Measurements from ENCODE around the gene ALDH1B1. TPM values are rescaled to one million over a fixed set of nuclear protein-coding genes. Genes with fewer than 3 reads are reported as not detected.

Gene ALDH1B1
- total and polyA plus RNA-seq, 2 experiments from 2014 or later = 26.9 to 39.5 TPM

DNA sequence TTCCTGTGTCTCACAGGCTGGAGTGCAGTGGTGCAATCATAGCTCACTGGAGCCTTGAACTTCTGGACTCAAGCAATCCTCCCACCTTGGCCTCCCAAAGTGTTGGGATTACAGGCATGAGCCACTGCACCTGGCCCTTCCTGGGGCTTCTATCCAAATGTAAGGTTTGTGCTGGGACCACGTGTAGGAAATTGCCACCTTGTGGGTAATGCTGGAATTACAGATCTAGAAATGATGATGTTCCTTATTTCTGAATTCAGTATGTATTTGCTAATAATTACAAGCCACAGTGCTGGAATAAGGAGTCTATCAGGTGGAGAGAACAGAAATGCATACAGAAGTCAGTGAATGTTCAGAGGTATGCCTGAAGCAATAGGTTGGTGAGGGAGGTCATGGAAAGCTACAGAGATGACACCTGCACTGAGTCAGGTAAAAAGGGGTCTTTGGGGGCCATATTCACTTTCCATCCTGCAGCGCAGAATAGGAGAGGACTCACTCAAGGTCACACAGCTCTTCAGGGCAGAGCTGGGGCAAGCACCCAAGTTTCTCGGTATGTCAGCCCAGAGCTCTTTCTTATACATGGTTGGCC, 40.5 kb downstream of the ALDH1B1 start:
- Histone ChIP-seq H3K4me2 (ENCODE audit: unreplicated experiment) (no peak overlapping the region), H3K9me3 (ENCODE audit: low read depth) (no peaks in the 10 kb centered on the region), H4K20me1 (ENCODE audit: insufficient read depth) (no peaks in the 10 kb centered on the region), H3K27ac (no peak overlapping the region), H3K9me2 (ENCODE audit: insufficient read depth) (no peaks in the 10 kb centered on the region), H2AFZ (no peak overlapping the region), H3F3A (ENCODE audit: insufficient read depth) (peaks cover 20% of the 10 kb centered on the region), H3K4me1 (ENCODE audit: insufficient read depth) (peaks cover 34% of the 10 kb centered on the region), H3K79me2 (ENCODE audit: insufficient read depth) (no peaks in the 10 kb centered on the region), H3K4me3 (no peak overlapping the region), H3K27me3 (replicated peaks; ENCODE audit: insufficient read depth) (no peaks in the 10 kb centered on the region), H3K9ac (no peak overlapping the region), H3K36me3 (ENCODE audit: low read depth) (no peaks in the 10 kb centered on the region)
- TF ChIP-seq EZH2phosphoT487 (IDR thresholded peaks at IDR 0.05; ENCODE audit: insufficient read depth, low read depth) (no peak), EZH2 (IDR thresholded peaks at IDR 0.05; ENCODE audit: insufficient read depth, poor library complexity, severe bottlenecking) (no peak)
- 19 to 33% methylated on average over 3 of the region's 3 CpGs for WGBS, 2 experiments (ENCODE audit: low coverage in 1 of 2, low lambda C conversion rate in 2 of 2, missing lambda C conversion rate in 2 of 2)
- in situ Hi-C loops (cut with MboI) = no loop called here
- peak; percentile 51 for DNase-seq

DNA sequence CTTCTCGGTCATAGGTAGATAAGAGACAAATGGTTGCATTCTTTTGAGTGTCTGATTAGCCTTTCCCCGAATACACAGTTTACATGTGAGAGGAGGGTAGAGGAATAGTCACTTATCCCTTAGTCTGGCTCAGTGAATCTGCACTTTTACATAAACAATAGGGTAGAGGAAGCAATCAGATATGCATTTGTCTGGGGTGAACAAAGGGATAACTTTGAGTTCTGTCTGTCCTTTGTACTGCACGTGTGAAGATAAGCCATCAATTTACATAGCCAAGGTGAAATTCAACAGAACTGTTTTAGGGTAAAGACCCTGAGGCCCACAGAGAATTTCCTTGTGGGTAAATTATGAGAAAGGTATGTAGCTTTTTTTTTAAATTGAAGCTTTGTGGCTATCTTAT, 41.9 kb downstream of the ALDH1B1 start:
- no peaks in the 10 kb centered on the region for H4K20me1 ChIP-seq (ENCODE audit: insufficient read depth)
- no peak overlapping the region for H3K9ac ChIP-seq
- H3K36me3 ChIP-seq (ENCODE audit: low read depth) = no peaks in the 10 kb centered on the region
- no peaks in the 10 kb centered on the region for H3K27me3 ChIP-seq (replicated peaks; ENCODE audit: insufficient read depth)
- no peak overlapping the region for H3K27ac ChIP-seq
- peaks cover 34% of the 10 kb centered on the region for H3K4me1 ChIP-seq (ENCODE audit: insufficient read depth)
- H3F3A ChIP-seq (ENCODE audit: insufficient read depth) = peaks cover 20% of the 10 kb centered on the region
- H3K4me2 ChIP-seq (ENCODE audit: unreplicated experiment) = no peak overlapping the region
- H3K9me3 ChIP-seq (ENCODE audit: low read depth) = no peaks in the 10 kb centered on the region
- H2AFZ ChIP-seq = no peak overlapping the region
- no peak for TF ChIP-seq EZH2phosphoT487 (IDR thresholded peaks at IDR 0.05; ENCODE audit: insufficient read depth, low read depth)
- no peak for TF ChIP-seq EZH2 (IDR thresholded peaks at IDR 0.05; ENCODE audit: insufficient read depth, poor library complexity, severe bottlenecking)
- in situ Hi-C loops (cut with MboI) = no loop called here
- no peak for DNase-seq
- H3K4me3 ChIP-seq = no peak overlapping the region
- 78 to 84% methylated on average over 3 of the region's 3 CpGs for WGBS, 2 experiments (ENCODE audit: low coverage in 1 of 2, low lambda C conversion rate in 2 of 2, missing lambda C conversion rate in 2 of 2)
- no peaks in the 10 kb centered on the region for H3K79me2 ChIP-seq (ENCODE audit: insufficient read depth)
- H3K9me2 ChIP-seq (ENCODE audit: insufficient read depth) = no peaks in the 10 kb centered on the region

DNA sequence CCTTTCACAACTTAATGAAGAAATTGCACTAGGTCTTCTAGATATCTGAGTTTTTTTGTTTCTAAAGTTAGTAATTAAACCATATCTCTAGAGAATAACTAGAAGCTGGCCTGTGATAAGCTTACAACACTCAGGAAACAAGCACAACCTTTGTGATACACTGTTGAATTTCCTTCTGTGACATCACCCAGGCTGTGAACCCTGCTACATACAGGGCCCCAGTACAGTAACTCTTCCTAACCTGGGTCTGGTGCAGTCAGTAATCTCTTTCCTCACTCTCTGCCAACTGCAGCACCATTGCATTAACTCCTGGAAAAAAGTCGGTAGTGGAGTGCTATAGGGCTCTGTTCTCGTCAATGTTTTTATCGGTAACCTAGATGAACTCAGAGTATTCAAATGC, 42.4 kb downstream of the ALDH1B1 start:
- Histone ChIP-seq H3K4me2 (ENCODE audit: unreplicated experiment) (no peak overlapping the region), H3K4me3 (no peak overlapping the region)
- in situ Hi-C loops (cut with MboI) = no loop called here

DNA sequence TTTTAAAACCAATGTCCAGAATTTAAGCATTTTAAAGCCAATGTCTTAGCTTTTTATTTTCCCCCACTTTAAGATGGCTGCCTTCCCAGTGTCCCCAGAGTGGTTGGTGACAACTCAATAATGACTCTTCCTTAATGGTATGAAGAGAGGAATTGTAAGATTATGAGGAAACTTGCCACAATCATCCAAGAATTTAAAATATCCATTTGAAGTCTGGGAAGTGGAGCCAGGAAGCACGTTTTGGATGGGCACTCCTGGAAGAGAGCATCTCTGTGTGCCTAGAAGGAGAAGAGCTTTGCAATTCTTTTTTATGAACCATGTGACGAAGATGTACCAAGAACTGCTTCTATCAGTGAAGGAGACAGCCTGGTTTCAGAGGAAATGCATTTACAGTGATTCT, 43.0 kb downstream of the ALDH1B1 start:
- H3K9me3 ChIP-seq (ENCODE audit: low read depth) = no peaks in the 10 kb centered on the region
- H3K79me2 ChIP-seq (ENCODE audit: insufficient read depth) = no peaks in the 10 kb centered on the region
- H3K4me1 ChIP-seq (ENCODE audit: insufficient read depth) = peaks cover 34% of the 10 kb centered on the region
- peak overlapping the region; percentile 57 for H3K4me2 ChIP-seq (ENCODE audit: unreplicated experiment)
- no peaks in the 10 kb centered on the region for H4K20me1 ChIP-seq (ENCODE audit: insufficient read depth)
- H2AFZ ChIP-seq = peak overlapping the region; percentile 7; the same call in 1 of the 2 replicates
- no peaks in the 10 kb centered on the region for H3K9me2 ChIP-seq (ENCODE audit: insufficient read depth)
- H3K9ac ChIP-seq = peak overlapping the region; percentile 1; the same call in 1 of the 2 replicates
- peaks cover 20% of the 10 kb centered on the region for H3F3A ChIP-seq (ENCODE audit: insufficient read depth)
- no peaks in the 10 kb centered on the region for H3K36me3 ChIP-seq (ENCODE audit: low read depth)
- H3K4me3 ChIP-seq = no peak overlapping the region
- DNase-seq = peak; percentile 53
- H3K27me3 ChIP-seq (replicated peaks; ENCODE audit: insufficient read depth) = no peaks in the 10 kb centered on the region
- WGBS, 2 experiments (ENCODE audit: low coverage in 1 of 2, low lambda C conversion rate in 2 of 2, missing lambda C conversion rate in 2 of 2) = 27 to 31% methylated on average over 2 of the region's 2 CpGs
- in situ Hi-C loops (cut with MboI) = no loop called here
- H3K27ac ChIP-seq = peak overlapping the region; percentile 16
- TF ChIP-seq EZH2 (IDR thresholded peaks at IDR 0.05; ENCODE audit: insufficient read depth, poor library complexity, severe bottlenecking) (no peak), EZH2phosphoT487 (IDR thresholded peaks at IDR 0.05; ENCODE audit: insufficient read depth, low read depth) (no peak)

More for the DNA sequence above, 42.4 kb downstream of the ALDH1B1 start:
- no peaks in the 10 kb centered on the region for H4K20me1 ChIP-seq (ENCODE audit: insufficient read depth)
- no peaks in the 10 kb centered on the region for H3K9me3 ChIP-seq (ENCODE audit: low read depth)
- H3F3A ChIP-seq (ENCODE audit: insufficient read depth) = peaks cover 20% of the 10 kb centered on the region
- TF ChIP-seq EZH2 (IDR thresholded peaks at IDR 0.05; ENCODE audit: insufficient read depth, poor library complexity, severe bottlenecking) (no peak), EZH2phosphoT487 (IDR thresholded peaks at IDR 0.05; ENCODE audit: insufficient read depth, low read depth) (no peak)
- no peaks in the 10 kb centered on the region for H3K27me3 ChIP-seq (replicated peaks; ENCODE audit: insufficient read depth)
- H3K4me1 ChIP-seq (ENCODE audit: insufficient read depth) = peaks cover 34% of the 10 kb centered on the region
- H3K9ac ChIP-seq = no peak overlapping the region
- no peaks in the 10 kb centered on the region for H3K79me2 ChIP-seq (ENCODE audit: insufficient read depth)
- DNase-seq = peak; percentile 32
- no peaks in the 10 kb centered on the region for H3K9me2 ChIP-seq (ENCODE audit: insufficient read depth)
- WGBS, 2 experiments (ENCODE audit: low coverage in 1 of 2, low lambda C conversion rate in 2 of 2, missing lambda C conversion rate in 2 of 2) = 84 to 88% methylated on average over 3 of the region's 3 CpGs
- peak overlapping the region; percentile 16; the same call in 1 of the 2 replicates for H3K27ac ChIP-seq
- H3K36me3 ChIP-seq (ENCODE audit: low read depth) = no peaks in the 10 kb centered on the region
- H2AFZ ChIP-seq = no peak overlapping the region
